ENCODE data around the gene PDZRN4. TPM values are rescaled to one million over a fixed set of nuclear protein-coding genes. Genes with fewer than 3 reads are reported as not detected.
A peak's percentile ranks its signal among the peaks of the same experiment; 100 is the strongest.

The PDZRN4 gene
- total and polyA plus RNA-seq, 2 of the 4 experiments (the other 2 are of a cell fraction), result not detected

GRCh38 chr12:41336041-41336549 is 148.0 kb downstream of the PDZRN4 start:
- Histone ChIP-seq H3K9me3 (ENCODE audit: control insufficient read depth, insufficient read depth, low read length) (no peaks in the 10 kb centered on the region), H3K4me1 (ENCODE audit: control insufficient read depth, insufficient read depth, low read length) (no peaks in the 10 kb centered on the region), H3K27me3 (ENCODE audit: control insufficient read depth, insufficient read depth, low read length) (no peaks in the 10 kb centered on the region), H3K23ac (ENCODE audit: low read depth, low read length) (no peak overlapping the region), H3K9ac (ENCODE audit: low read depth, low read length) (no peak overlapping the region), H2BK5ac (ENCODE audit: low read depth, low read length, poor library complexity, severe bottlenecking) (no peak overlapping the region), H2AK5ac (ENCODE audit: low read depth, low read length) (no peak overlapping the region), H4K91ac (ENCODE audit: insufficient read depth, low read depth, low read length) (no peak overlapping the region), H3K36me3 (ENCODE audit: control insufficient read depth, insufficient read depth, low read length) (no peaks in the 10 kb centered on the region), H3K27ac (ENCODE audit: insufficient read depth, low read length) (no peak overlapping the region), H3K18ac (ENCODE audit: low read depth, low read length) (no peak overlapping the region), H2BK15ac (ENCODE audit: low read depth, low read length) (no peak overlapping the region), H2AFZ (replicated peaks; ENCODE audit: low read length, poor library complexity) (no peak overlapping the region), H3K4me3 (ENCODE audit: insufficient read depth, low read depth, low read length) (no peak overlapping the region), H4K8ac (ENCODE audit: low read depth in 2 of 2, low read length in 2 of 2) (no peak overlapping the region), H2BK20ac (ENCODE audit: low read depth, low read length) (no peak overlapping the region), H3K9me1 (ENCODE audit: insufficient read depth, low read length) (no peaks in the 10 kb centered on the region), H3K4ac (ENCODE audit: low read depth, low read length) (no peak overlapping the region), H2AK9ac (replicated peaks; ENCODE audit: low read depth, low read length, poor library complexity) (no peak overlapping the region), H3K14ac (replicated peaks; ENCODE audit: low read depth, low read length) (no peak overlapping the region), H4K5ac (ENCODE audit: low read depth, low read length) (no peak overlapping the region), H3K4me2 (ENCODE audit: low read depth, low read length) (no peak overlapping the region), H3K79me1 (ENCODE audit: low read depth in 1 of 2, low read length in 2 of 2) (no peaks in the 10 kb centered on the region), H3K56ac (ENCODE audit: extremely low read depth, insufficient read depth, low read length) (no peak overlapping the region), H2BK120ac (ENCODE audit: low read depth, low read length) (no peak overlapping the region), H4K20me1 (ENCODE audit: insufficient read depth, low read length) (no peaks in the 10 kb centered on the region)
- BruUV-seq (replicated peaks), result no TSS peak
- intact Hi-C loops (cut with micrococcal nuclease), result no loop called here
- dilution Hi-C loops (cut with HindIII; ENCODE audit: low sequenced_read_pairs, unreplicated experiment), result no loop called here
- no peak for ATAC-seq (ENCODE audit: low read depth)
- CTCF ChIA-PET, result no interaction called here
- DNase-seq, result no peak
- WGBS, 2 experiments (ENCODE audit: extremely low coverage in 2 of 2, insufficient read length in 1 of 2), result no CpG with 5 or more reads among the region's 3 CpGs
- in situ Hi-C loops (cut with MboI; ENCODE audit: low sequenced_read_pairs), result no loop called here
- TF ChIP-seq SMC3 (IDR thresholded peaks at IDR 0.05; ENCODE audit: low read depth, low read length) (no peak), MAFK (IDR thresholded peaks at IDR 0.05; ENCODE audit: low read depth, low read length) (peak; percentile 53)
- POLR2A ChIA-PET (ENCODE audit: unreplicated experiment), result no interaction called here

Data from IMR-90 (cell line).